Measurements from ENCODE around the gene DENND5B. TPM values are rescaled to one million over a fixed set of nuclear protein-coding genes. Genes with fewer than 3 reads are reported as not detected.
"Not testable (repeated sequence)": the region's sequence is repeated elsewhere in the genome, so short reads cannot be mapped to it uniquely, and the experiment has no call there.

The DENND5B gene
- total RNA-seq, 1 donor from 2014 or later, result 7.8 TPM

- DNase-seq (ENCODE audit: low read depth, low spot score), result no peak
Measured at GRCh38 chr12:31591380-31591901, 505 bp upstream of the DENND5B start.

GRCh38 chr12:31589904-31590641 is 863 bp downstream of the DENND5B start:
- DNase-seq (ENCODE audit: low read depth, low spot score), result no peak

DNA sequence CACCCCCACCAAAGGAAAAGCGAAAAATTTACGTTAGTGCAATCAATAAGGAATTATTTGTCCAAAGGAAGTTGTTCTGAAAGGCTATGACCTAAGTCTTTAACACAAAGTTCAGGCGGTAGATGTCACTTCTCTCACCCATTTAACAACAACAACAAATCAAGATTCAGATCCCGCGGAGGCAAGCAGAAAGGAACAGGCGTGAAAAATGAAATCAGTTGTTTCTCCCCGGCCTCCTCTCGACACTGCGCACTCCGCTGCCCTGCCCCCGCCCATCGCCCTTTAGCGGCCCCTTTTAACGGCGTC is 1.4 kb downstream of the DENND5B start:
- no peak for DNase-seq (ENCODE audit: low read depth, low spot score)

DNA sequence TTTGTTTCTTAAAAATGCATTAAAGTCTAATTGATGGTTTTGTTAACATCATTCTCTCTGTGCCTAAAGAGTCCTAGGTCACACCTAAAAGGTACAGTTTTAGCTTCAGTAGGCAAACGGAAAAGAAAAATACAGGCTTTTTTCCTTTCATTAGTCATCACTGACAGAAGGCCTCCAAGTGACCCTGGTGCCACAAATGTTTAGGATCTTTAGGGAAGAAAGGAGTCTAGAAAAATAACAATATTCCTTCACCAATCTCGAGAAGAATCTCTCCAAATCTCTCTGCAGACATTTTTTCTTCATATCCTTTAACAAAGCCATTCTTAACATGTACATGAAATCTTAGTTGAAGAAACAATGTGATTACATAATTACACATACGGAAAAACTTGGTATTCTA is 2.0 kb downstream of the DENND5B start:
- no peak for DNase-seq (ENCODE audit: low read depth, low spot score)

- no peak for DNase-seq (ENCODE audit: low read depth, low spot score)
Measured at GRCh38 chr12:31586728-31587127, 4.2 kb downstream of the DENND5B start.

- no peak for DNase-seq (ENCODE audit: low read depth, low spot score)
Measured at GRCh38 chr12:31585895-31586294, 5.0 kb downstream of the DENND5B start.

DNA sequence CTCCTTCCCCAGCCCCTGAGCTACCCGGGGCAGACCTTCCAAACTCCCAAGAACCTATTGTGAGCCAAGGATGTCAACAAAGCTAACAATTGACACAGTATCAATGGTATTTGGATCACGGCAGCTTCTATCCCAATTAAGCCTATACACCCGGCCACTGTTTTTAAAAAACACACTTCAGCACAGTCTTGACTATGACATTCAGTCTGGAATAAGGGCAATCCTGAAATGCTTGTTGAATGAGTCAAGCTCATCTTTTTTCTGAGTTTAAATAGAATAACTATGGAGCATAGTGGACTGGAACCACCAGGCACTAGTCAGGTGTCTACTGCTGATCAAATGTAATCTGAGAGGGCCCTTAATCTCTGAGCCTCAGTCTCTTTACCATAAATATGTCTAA is 5.7 kb downstream of the DENND5B start:
- no peak for DNase-seq (ENCODE audit: low read depth, low spot score)

GRCh38 chr12:31584782-31585181 is 6.2 kb downstream of the DENND5B start:
- DNase-seq (ENCODE audit: low read depth, low spot score), result no peak

DNA sequence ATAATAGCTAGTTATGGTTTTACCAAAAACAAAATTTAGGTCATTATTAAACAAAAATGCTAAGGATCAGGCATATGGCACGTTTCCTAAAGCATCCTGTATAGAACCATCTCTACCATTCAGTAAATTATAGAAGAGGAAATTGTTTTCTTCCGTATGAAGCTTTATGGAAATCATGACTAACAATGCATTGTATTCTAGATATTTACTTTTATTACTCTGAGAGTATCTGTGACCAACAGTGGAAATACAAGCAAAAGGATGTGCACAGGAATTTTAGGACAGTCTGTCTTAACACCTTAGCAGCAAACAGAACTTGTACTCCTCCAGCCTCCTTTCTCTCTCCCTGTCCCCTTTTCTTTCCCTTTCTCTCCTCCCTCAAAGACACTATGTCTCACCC is 7.1 kb downstream of the DENND5B start:
- DNase-seq (ENCODE audit: low read depth, low spot score), result no peak

GRCh38 chr12:31582155-31582554 is 8.8 kb downstream of the DENND5B start:
- DNase-seq (ENCODE audit: low read depth, low spot score), result no peak

- DNase-seq (ENCODE audit: low read depth, low spot score), result no peak
Measured at GRCh38 chr12:31578632-31579031, 12.3 kb downstream of the DENND5B start.

- DNase-seq (ENCODE audit: low read depth, low spot score), result no peak
Measured at GRCh38 chr12:31574803-31575575, 15.9 kb downstream of the DENND5B start.

DNA sequence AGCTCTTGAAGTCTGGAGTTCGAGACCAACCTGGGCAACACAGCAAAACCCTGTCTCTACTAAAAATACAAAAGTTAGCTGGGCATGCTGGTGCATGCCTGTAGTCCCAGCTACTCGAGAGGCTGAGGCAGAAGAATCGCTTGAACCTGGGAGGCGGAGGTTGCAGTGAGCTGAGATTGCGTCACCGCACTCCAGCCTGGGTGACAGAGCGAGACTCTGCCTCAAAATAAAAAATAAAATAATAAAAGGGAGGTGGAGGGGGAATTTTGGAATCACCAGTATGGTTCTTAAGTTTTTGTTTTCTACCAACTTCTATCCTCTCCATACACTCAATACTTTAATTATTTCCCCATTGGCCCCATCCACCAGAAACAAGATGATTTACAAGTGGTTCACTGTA is 16.6 kb downstream of the DENND5B start:
- not testable (repeated sequence) for DNase-seq (ENCODE audit: low read depth, low spot score)

DNA sequence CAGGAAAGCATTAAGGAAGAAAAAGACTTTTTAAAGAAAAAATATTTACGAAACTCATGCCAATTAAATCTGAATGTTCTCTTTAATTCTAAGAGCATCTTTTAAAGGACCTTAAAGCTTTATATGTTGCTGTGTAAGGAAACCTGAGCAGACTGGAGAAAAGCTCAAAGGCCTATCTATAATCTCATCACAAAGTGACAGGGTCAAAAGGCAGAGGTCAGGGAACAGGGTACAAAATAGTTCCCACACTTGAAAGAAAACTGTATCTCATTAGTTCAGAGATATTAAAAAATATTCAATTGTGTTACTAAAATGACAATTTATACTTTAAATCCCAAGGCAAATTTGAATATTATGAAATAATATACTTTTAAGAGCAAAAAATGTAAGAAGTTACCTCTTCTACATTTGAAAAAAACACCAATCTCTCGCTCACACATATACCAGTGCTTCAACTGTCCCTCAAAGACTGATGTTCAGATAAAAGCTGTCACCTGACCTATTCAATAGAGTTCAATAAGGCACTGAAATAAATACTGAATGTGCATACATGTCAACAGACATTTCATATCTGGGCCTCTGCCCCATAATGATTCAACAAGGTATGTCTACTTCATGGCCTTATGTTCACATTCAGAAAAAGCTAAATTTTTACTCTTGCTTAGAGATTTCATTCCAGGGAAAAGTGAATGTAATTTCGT is 17.9 kb downstream of the DENND5B start:
- DNase-seq (ENCODE audit: low read depth, low spot score), result no peak

- no peak for DNase-seq (ENCODE audit: low read depth, low spot score)
Measured at GRCh38 chr12:31570880-31571279, 20.1 kb downstream of the DENND5B start.

DNA sequence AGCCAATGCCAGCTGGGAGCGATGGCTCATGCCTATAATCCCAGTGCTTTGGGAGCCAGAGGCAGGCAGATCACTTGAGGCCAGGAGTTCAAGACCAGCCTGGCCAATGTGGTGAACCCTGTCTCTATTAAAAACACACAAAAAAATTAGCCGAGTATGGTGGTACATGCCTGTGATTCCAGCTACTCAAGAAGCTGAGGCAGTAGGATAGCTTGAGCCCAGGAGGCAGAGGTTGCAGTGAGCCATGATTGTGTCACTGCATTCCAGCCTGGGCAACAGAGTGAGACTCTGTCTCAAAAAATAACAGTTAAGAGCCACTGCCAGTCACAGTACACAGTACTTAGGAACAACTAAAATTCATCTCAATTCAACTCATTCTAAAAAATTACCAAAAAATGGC is 21.4 kb downstream of the DENND5B start:
- DNase-seq (ENCODE audit: low read depth, low spot score), result not testable (repeated sequence)

GRCh38 chr12:31568498-31568897 is 22.4 kb downstream of the DENND5B start:
- DNase-seq (ENCODE audit: low read depth, low spot score), result no peak

DNA sequence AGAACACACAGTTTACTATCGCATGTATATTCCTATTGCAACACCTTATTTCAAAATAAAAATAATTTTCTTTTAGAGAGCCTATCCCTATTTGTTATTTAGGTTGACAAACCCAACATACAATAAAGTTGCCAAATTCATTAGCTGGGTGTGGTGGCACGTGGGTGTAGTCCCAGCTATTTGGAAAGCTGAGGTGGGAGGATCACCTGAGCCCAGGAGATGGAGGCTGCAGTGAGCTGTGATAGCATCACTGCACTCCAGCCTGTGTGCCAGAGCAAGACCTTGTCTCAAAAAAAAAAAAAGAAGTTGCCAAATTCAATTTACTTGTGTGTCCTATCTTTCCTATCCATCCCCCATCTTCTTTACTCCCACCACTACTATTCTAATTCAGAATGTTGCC is 23.9 kb downstream of the DENND5B start:
- DNase-seq (ENCODE audit: low read depth, low spot score), result no peak

- DNase-seq (ENCODE audit: low read depth, low spot score), result no peak
Measured at GRCh38 chr12:31566547-31566946, 24.4 kb downstream of the DENND5B start.

DNA sequence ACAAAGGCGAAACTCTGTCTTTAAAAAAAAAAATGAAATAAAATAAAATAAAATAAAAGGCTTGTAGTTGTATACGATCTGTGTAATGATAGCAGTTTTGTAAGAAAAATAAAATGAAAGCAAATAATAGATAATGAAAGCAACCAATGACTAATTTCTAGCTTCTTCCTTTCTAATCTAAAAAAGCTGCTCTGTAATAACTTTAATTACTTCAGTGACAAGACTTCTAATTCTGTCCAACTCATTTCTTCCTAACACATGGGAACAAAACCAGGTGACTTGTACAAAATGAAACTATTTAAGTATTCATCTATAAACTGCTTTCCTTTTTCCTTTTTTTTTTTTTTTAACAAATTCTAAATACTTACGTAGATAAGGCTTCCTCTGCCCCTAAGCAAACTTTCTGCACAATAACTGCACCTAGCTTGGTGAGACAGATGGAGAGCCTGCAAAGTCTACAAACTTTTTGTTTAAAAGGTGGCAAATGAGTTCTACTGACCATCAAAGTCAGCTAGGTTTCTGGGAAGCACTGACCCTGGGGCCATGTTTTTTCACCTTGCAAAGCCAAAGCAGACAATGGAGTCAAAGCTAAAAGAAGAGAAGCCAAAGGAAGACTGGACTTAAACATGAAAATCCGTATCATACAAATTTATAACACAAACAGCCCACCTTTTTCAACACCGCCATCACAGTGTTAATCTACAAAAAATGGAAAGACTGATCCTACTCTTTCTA is 28.2 kb downstream of the DENND5B start:
- DNase-seq (ENCODE audit: low read depth, low spot score), result no peak

DNA sequence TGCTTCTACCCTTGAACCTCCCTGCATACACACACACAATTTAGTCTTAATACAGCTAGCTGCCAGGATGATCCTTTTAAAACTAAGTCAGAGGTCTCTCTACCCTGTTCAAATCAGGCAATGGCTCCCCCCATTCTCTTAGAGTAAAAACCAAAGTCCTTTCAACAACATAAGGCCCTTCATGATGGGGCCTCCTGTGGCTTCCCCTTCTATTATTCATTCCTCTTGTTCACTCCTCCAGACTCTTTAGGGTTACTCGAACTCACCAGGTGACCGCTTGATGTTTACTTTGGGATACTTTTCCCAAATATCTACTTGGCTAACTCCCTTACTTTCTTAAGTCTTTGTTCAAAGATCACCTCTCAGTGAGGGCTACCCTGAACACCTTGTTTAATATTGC is 30.4 kb downstream of the DENND5B start:
- DNase-seq (ENCODE audit: low read depth, low spot score), result no peak

DNA sequence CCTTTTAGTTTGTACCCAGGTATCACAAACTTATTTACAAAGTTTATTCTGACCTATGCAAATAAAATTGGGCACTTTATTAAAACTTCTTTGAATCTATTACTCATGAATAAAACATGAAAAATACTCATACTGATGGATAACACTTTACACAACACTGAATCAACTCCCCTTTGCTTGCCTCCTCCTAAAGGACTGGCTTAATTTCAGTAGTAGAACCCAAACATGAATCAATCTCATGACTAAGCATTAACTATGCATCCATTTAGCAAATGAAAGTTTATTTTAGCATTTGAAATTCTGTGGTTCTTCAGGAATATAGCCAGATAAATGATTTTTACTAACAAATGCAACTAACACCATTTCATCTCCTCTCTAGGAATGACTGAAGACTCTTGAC is 32.4 kb downstream of the DENND5B start:
- DNase-seq (ENCODE audit: low read depth, low spot score), result no peak
